Nephron progenitor cell (in vitro differentiated cells): ENCODE measurements around the gene BOLL.
"Not testable (repeated sequence)": the region's sequence is repeated elsewhere in the genome, so short reads cannot be mapped to it uniquely, and the experiment has no call there.

Experiments
- DNase-seq: peaks from one replicate; pipeline ENCODE4 v3.0.0; 2021
- H3K27ac Mint-ChIP-seq: 2 replicates; pipeline ENCODE4 v1.8.0; 2021; ENCODE audit warnings: mild to moderate bottlenecking, moderate library complexity, mixed read lengths
- H3K27me3 Mint-ChIP-seq: 2 replicates; pipeline ENCODE4 v1.8.0; 2021; ENCODE audit warnings: mild to moderate bottlenecking, low read depth, mixed read lengths; ENCODE audit not compliant: poor library complexity
- H3K36me3 Mint-ChIP-seq: 2 replicates; pipeline ENCODE4 v1.8.0; 2021; ENCODE audit warnings: low read depth, mixed read lengths
- H3K4me1 Mint-ChIP-seq: 2 replicates; pipeline ENCODE4 v1.8.0; 2021; ENCODE audit warnings: mixed read lengths
- H3K4me3 Mint-ChIP-seq: 2 replicates; pipeline ENCODE4 v1.8.0; 2021; ENCODE audit warnings: mild to moderate bottlenecking, moderate library complexity, mixed read lengths
- H3K9me3 Mint-ChIP-seq: 2 replicates; pipeline ENCODE4 v1.8.0; 2021; ENCODE audit warnings: mild to moderate bottlenecking, moderate library complexity, mixed read lengths
- CTCF ChIP-seq: fragments of 200-600 bp; sonication (generic); IDR thresholded peaks from 2 replicates; pipeline ENCODE4 v1.5.0; 2021; ENCODE audit warnings: antibody characterized with exemption

BOLL gene

GRCh38 chr2:197740200-197740599 lies 44.9 kb downstream of the BOLL start:
- Mint-ChIP-seq H3K27ac (no peak overlapping the region), H3K36me3 (no peaks in the 10 kb centered on the region), H3K4me3 (no peak overlapping the region), H3K9me3 (peaks cover 7% of the 10 kb centered on the region), H3K4me1 (no peaks in the 10 kb centered on the region), H3K27me3 (peaks cover 3% of the 10 kb centered on the region)
- no peak for TF ChIP-seq CTCF
- no peak for DNase-seq

- not testable (repeated sequence) for H3K9me3 Mint-ChIP-seq, H3K27me3 Mint-ChIP-seq, DNase-seq, H3K36me3 Mint-ChIP-seq, H3K4me1 Mint-ChIP-seq, H3K27ac Mint-ChIP-seq
- peak overlapping the region; percentile 7 for H3K4me3 Mint-ChIP-seq
Observed at GRCh38 chr2:197728555-197729544, 56.3 kb downstream of the BOLL start.

- Mint-ChIP-seq H3K4me1 (peaks cover 8% of the 10 kb centered on the region), H3K9me3 (peaks cover 9% of the 10 kb centered on the region), H3K36me3 (peaks cover 8% of the 10 kb centered on the region), H3K27me3 (no peaks in the 10 kb centered on the region), H3K4me3 (no peak overlapping the region), H3K27ac (no peak overlapping the region)
- DNase-seq: no peak
- TF ChIP-seq CTCF: no peak
Observed at GRCh38 chr2:197727011-197727410, 58.1 kb downstream of the BOLL start.

GRCh38 chr2:197717863-197718262 lies 67.3 kb downstream of the BOLL start:
- no peak for TF ChIP-seq CTCF
- no peaks in the 10 kb centered on the region for H3K27me3 Mint-ChIP-seq
- H3K4me3 Mint-ChIP-seq: no peak overlapping the region
- no peak for DNase-seq
- no peak overlapping the region for H3K27ac Mint-ChIP-seq
- no peaks in the 10 kb centered on the region for H3K9me3 Mint-ChIP-seq
- H3K36me3 Mint-ChIP-seq: no peaks in the 10 kb centered on the region
- no peaks in the 10 kb centered on the region for H3K4me1 Mint-ChIP-seq

- H3K4me3 Mint-ChIP-seq: no peak overlapping the region
- H3K4me1 Mint-ChIP-seq: peaks cover 19% of the 10 kb centered on the region
- no peaks in the 10 kb centered on the region for H3K9me3 Mint-ChIP-seq
- no peak for DNase-seq
- no peak overlapping the region for H3K27ac Mint-ChIP-seq
- peaks cover 11% of the 10 kb centered on the region for H3K36me3 Mint-ChIP-seq
- no peak for TF ChIP-seq CTCF
- H3K27me3 Mint-ChIP-seq: no peaks in the 10 kb centered on the region
Observed at GRCh38 chr2:197713271-197713670, 71.8 kb downstream of the BOLL start.

- Mint-ChIP-seq H3K27ac (no peak overlapping the region), H3K4me3 (no peak overlapping the region), H3K4me1 (peaks cover 35% of the 10 kb centered on the region), H3K9me3 (no peaks in the 10 kb centered on the region), H3K27me3 (no peaks in the 10 kb centered on the region), H3K36me3 (peaks cover 11% of the 10 kb centered on the region)
- DNase-seq: no peak
- TF ChIP-seq CTCF: no peak
Observed at GRCh38 chr2:197711578-197711977, 73.5 kb downstream of the BOLL start.
